PFSK-1 (cell line): ENCODE results near the gene LDAH.

Experiments
- FOXP2 ChIP-seq: optimal IDR thresholded peaks from 2 replicates; pipeline ENCODE3; 2011; ENCODE audit warnings: borderline replicate concordance, control low read depth, inconsistent platforms; ENCODE audit not compliant: insufficient read depth; ENCODE audit errors: extremely low read length, extremely low read depth
- POLR2AphosphoS5 ChIP-seq: IDR thresholded peaks from 2 replicates; pipeline ENCODE4 v1.6.1; 2012; ENCODE audit warnings: low read depth, mild to moderate bottlenecking, control low read depth, low read length, moderate library complexity
- SIN3A ChIP-seq: IDR thresholded peaks from 2 replicates; pipeline ENCODE4 v1.6.1; 2012; ENCODE audit warnings: mild to moderate bottlenecking, low read length, moderate library complexity, borderline replicate concordance; ENCODE audit not compliant: insufficient read depth
- TAF1 ChIP-seq: IDR thresholded peaks from 2 replicates; pipeline ENCODE4 v1.6.1; 2012; ENCODE audit warnings: low read length, control low read depth, borderline replicate concordance; ENCODE audit not compliant: insufficient read depth
- TF ChIP-seq, protein P1 (sequence below), 2 experiments: IDR thresholded peaks; 2 replicates each; pipeline versions ENCODE4 v1.6.1 to v1.8.0; 2011 to 2012; ENCODE audit warnings: low read depth in 2 of 2, low read length in 2 of 2, control low read depth in 1 of 2, inconsistent platforms in 1 of 2, mild to moderate bottlenecking in 1 of 2, moderate library complexity in 1 of 2; ENCODE audit not compliant: insufficient read depth in 1 of 2

Gene LDAH

GRCh38 chr2:20643826-20644225 is 179.1 kb downstream of the LDAH start:
- no peak for TF ChIP-seq TAF1
- TF ChIP-seq POLR2AphosphoS5, result no peak

DNA sequence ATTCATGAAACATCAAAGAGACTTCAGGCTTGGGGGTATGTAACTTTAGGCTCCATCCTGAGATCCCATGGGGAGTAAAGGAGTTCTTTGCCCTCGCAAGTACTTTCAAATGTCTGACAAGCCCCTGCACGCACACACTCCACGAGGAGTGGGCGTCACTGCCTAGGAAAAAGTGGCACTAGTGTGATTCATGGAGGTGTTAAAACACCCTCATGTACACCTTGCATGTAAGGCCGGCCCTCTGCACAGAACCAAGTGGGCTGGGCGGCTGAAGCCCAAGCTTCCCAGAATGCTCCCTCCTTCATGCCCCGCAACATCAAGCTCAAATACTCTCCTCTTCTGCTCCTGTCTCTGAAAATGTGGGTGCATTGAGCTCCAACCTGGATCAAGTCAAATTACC is 179.8 kb downstream of the LDAH start:
- TF ChIP-seq SIN3A, result no peak
- TF ChIP-seq, protein P1, sequence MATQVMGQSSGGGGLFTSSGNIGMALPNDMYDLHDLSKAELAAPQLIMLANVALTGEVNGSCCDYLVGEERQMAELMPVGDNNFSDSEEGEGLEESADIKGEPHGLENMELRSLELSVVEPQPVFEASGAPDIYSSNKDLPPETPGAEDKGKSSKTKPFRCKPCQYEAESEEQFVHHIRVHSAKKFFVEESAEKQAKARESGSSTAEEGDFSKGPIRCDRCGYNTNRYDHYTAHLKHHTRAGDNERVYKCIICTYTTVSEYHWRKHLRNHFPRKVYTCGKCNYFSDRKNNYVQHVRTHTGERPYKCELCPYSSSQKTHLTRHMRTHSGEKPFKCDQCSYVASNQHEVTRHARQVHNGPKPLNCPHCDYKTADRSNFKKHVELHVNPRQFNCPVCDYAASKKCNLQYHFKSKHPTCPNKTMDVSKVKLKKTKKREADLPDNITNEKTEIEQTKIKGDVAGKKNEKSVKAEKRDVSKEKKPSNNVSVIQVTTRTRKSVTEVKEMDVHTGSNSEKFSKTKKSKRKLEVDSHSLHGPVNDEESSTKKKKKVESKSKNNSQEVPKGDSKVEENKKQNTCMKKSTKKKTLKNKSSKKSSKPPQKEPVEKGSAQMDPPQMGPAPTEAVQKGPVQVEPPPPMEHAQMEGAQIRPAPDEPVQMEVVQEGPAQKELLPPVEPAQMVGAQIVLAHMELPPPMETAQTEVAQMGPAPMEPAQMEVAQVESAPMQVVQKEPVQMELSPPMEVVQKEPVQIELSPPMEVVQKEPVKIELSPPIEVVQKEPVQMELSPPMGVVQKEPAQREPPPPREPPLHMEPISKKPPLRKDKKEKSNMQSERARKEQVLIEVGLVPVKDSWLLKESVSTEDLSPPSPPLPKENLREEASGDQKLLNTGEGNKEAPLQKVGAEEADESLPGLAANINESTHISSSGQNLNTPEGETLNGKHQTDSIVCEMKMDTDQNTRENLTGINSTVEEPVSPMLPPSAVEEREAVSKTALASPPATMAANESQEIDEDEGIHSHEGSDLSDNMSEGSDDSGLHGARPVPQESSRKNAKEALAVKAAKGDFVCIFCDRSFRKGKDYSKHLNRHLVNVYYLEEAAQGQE (IDR thresholded peaks at IDR 0.05; ENCODE audit: insufficient read depth in 1 of 2, low read depth in 2 of 2, low read length in 2 of 2), result no peak
- TF ChIP-seq POLR2AphosphoS5, result no peak
- no peak for TF ChIP-seq TAF1
- TF ChIP-seq FOXP2, result no peak

DNA sequence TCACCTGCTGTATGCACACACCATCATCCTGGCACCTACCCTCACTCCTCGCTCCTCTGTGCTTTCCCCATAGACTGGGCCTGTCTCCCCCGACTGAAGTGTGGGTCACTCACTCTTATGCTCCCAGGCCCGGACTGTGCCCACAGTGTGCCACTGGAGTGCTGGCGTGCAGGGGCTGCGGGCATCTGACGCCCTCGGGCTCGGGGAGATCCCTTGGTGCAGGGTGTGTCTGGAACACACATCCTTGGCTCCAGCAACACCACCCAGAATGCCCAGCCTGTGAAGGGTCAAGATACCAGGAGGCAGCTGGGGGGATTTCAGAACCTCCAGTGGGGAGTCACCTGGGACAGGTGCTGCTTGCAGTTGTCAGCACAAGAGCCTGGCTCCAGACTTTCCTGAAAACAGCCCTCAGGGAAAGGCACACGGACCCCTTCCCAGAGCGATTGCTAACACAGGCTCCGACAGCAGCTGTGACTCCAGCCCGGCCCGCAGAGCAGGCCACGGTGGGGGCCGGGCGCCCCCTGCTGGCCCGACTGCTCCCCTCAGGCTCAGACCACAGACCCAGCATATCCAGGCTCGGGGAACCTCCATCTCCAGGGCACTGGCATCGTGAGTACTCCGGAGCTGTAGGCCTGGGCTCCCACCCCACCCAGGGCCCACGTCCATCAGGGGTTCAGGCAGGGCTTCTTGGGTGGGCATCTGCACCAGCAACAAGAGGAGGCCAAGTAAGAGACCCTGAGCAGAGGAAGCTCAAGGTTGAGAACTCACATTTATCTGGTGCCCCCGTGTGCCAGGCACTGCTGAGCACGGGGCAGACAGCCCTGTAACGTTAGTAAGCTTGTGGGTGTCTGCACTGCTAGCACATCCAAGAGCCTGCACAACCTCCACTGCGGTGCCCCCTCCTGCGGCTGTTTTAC is 180.6 kb downstream of the LDAH start:
- TF ChIP-seq, protein P1 (IDR thresholded peaks at IDR 0.05; ENCODE audit: insufficient read depth in 1 of 2, low read depth in 2 of 2, low read length in 2 of 2), result no peak
- TF ChIP-seq TAF1 (no peak), SIN3A (no peak), FOXP2 (no peak), POLR2AphosphoS5 (no peak)

- TF ChIP-seq SIN3A (no peak), POLR2AphosphoS5 (no peak), FOXP2 (no peak), TAF1 (no peak)
- TF ChIP-seq, protein P1 (IDR thresholded peaks at IDR 0.05; ENCODE audit: insufficient read depth in 1 of 2, low read depth in 2 of 2, low read length in 2 of 2), result no peak
Observed at GRCh38 chr2:20641123-20641985, 181.5 kb downstream of the LDAH start.

GRCh38 chr2:20640411-20641122 is 182.3 kb downstream of the LDAH start:
- TF ChIP-seq SIN3A (no peak), TAF1 (no peak), FOXP2 (no peak), POLR2AphosphoS5 (no peak)
- TF ChIP-seq, protein P1 (IDR thresholded peaks at IDR 0.05; ENCODE audit: insufficient read depth in 1 of 2, low read depth in 2 of 2, low read length in 2 of 2), result no peak
